ENCODE data around the gene AP4M1. TPM values are rescaled to one million over a fixed set of nuclear protein-coding genes. Genes with fewer than 3 reads are reported as not detected.

AP4M1 gene
- total and polyA plus RNA-seq, 9 of the 15 experiments (the other 6 are each of a cell fraction or from before 2014, with no cell fraction given): 1.3 to 30.9 (median 14.1) TPM

DNA sequence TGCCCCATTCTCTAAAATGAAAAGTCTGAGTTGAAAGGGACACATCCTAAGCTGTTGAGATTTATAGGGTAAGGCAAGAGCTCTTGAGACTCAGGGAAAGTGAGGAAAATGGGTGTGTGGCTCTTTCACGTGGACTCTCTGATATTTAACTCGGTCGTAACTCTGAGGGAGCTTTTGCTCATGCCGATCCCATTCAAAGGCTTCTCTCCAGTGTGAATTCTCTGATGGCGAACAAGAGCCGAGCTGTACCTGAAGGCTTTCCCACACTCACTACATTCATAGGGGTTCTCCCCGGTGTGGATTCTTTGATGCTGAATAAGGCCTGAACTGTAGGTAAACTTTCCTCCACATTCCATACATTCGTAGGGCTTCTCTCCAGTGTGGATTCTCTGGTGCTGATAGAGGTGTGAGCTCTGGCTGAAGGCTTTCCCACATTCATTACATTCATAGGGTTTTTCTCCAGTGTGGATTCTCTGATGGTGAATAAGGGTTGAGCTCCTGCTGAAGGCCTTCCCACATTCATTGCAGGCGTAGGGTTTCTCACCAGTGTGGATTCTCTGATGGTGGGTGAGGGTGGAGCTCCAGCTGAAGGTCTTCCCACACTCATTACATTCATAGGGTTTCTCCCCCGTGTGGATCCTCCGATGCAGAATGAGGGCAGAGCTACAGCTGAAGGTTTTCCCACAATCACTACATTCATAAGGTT, 30.3 kb upstream of the AP4M1 start (continued):
- peak; percentile 100 for TF ChIP-seq TRIM28 (IDR thresholded peaks at IDR 0.05)
- TF ChIP-seq TEAD4 (IDR thresholded peaks at IDR 0.05; ENCODE audit: low read length): peak; percentile 67
- TF ChIP-seq TEAD4 (CRISPR knock-in tag; IDR thresholded peaks at IDR 0.05; ENCODE audit: borderline replicate concordance): no peak
- peak in 1 of 2 experiments; percentile 98; a peak in 2 of 3 replicates for TF ChIP-seq CBX3 (IDR thresholded peaks at IDR 0.05; ENCODE audit: borderline replicate concordance in 1 of 2, low read length in 2 of 2)
- TF ChIP-seq, protein P1, sequence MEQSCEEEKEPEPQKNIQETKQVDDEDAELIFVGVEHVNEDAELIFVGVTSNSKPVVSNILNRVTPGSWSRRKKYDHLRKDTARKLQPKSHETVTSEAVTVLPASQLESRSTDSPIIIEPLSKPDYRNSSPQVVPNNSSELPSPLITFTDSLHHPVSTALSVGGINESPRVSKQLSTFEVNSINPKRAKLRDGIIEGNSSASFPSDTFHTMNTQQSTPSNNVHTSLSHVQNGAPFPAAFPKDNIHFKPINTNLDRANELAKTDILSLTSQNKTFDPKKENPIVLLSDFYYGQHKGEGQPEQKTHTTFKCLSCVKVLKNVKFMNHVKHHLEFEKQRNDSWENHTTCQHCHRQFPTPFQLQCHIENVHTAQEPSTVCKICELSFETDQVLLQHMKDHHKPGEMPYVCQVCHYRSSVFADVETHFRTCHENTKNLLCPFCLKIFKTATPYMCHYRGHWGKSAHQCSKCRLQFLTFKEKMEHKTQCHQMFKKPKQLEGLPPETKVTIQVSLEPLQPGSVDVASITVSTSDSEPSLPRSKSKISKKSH (CRISPR knock-in tag; IDR thresholded peaks at IDR 0.05): peak; percentile 47
- TF ChIP-seq PYGO2 (tag; IDR thresholded peaks at IDR 0.05): 0 out of 2 replicates have a peak, but pooled peaks have one; percentile 41
- peak; percentile 85; the same call in 1 of the 2 replicates for TF ChIP-seq NFRKB (IDR thresholded peaks at IDR 0.05; ENCODE audit: low read depth)
- no peak for TF ChIP-seq DMBX1 (CRISPR knock-in tag; IDR thresholded peaks at IDR 0.05; ENCODE audit: borderline replicate concordance)
- TF ChIP-seq FOXK2 (conservative IDR thresholded peaks at IDR 0.05 in 1 of 2, IDR thresholded peaks at IDR 0.05 in 1 of 2; ENCODE audit: low read depth in 2 of 2): no peak
- TF ChIP-seq VEZF1 (CRISPR knock-in tag; IDR thresholded peaks at IDR 0.05): 0 out of 2 replicates have a peak, but pooled peaks have one; percentile 17
- peak; percentile 41; the same call in 1 of the 2 replicates for TF ChIP-seq ZNF24 (IDR thresholded peaks at IDR 0.05)
- TF ChIP-seq GABPA (tag; conservative IDR thresholded peaks at IDR 0.05; ENCODE audit: low read depth): no peak
- TF ChIP-seq ZNF589 (CRISPR knock-in tag; IDR thresholded peaks at IDR 0.05; ENCODE audit: low read depth): no peak
- TF ChIP-seq MTA1 (IDR thresholded peaks at IDR 0.05; ENCODE audit: borderline replicate concordance): 0 out of 2 replicates have a peak, but pooled peaks have one; percentile 26
- peak; percentile 58; the same call in 1 of the 2 replicates for TF ChIP-seq ZBTB40 (IDR thresholded peaks at IDR 0.05)
- TF ChIP-seq ZBTB40 (CRISPR knock-in tag; IDR thresholded peaks at IDR 0.05): no peak
- TF ChIP-seq POLR2A (conservative IDR thresholded peaks at IDR 0.05): peak; percentile 67

Measured in K562 (cell line).